Stomach (tissue), 4 donors: ENCODE data around the gene IGFBP3.

Experiments used
- CTCF ChIP-seq, 7 experiments: fragments of 450-650 bp in 4 of 7; fragments of 200-600 bp in 3 of 7; sonication (generic) in 3 of 7; IDR thresholded peaks; one replicate each; pipeline ENCODE4 v1.5.1; 2016 to 2019; ENCODE audit warnings: antibody characterized with exemption in 7 of 7, control low read depth in 2 of 7, mild to moderate bottlenecking in 1 of 7
- POLR2AphosphoS5 ChIP-seq, 3 donors: sonication (generic); formaldehyde crosslinking; IDR thresholded peaks; one replicate each; pipeline ENCODE4 v1.6.1; 2016; ENCODE audit warnings: antibody characterized with exemption in 3 of 3

GRCh38 chr7:45914911-45915310 lies 6.2 kb downstream of the IGFBP3 start:
- TF ChIP-seq POLR2AphosphoS5 (IDR thresholded peaks at IDR 0.05) (no peak), CTCF (IDR thresholded peaks at IDR 0.05) (no peak)
